A673 (cell line): Measurements from ENCODE around the gene TMPO.
"Not testable (repeated sequence)": the region's sequence is repeated elsewhere in the genome, so short reads cannot be mapped to it uniquely, and the experiment has no call there.

ENCODE experiments used
- EZH2 ChIP-seq: fragments of 200-600 bp; sonication (generic); IDR thresholded peaks from 2 replicates; pipeline ENCODE4 v1.6.1; 2017; ENCODE audit warnings: borderline replicate concordance, low read depth, mild to moderate bottlenecking, mixed read lengths, antibody characterized with exemption, low read length; ENCODE audit not compliant: poor library complexity, severe bottlenecking
- TF ChIP-seq, protein P1 (sequence below): fragments of 300-800, 200-600 bp; sonication (generic); conservative IDR thresholded peaks from 2 replicates; pipeline ENCODE4 v1.5.1; 2017; ENCODE audit warnings: low read depth, mild to moderate bottlenecking, antibody characterized with exemption, low read length, moderate library complexity, mixed read lengths

DNA sequence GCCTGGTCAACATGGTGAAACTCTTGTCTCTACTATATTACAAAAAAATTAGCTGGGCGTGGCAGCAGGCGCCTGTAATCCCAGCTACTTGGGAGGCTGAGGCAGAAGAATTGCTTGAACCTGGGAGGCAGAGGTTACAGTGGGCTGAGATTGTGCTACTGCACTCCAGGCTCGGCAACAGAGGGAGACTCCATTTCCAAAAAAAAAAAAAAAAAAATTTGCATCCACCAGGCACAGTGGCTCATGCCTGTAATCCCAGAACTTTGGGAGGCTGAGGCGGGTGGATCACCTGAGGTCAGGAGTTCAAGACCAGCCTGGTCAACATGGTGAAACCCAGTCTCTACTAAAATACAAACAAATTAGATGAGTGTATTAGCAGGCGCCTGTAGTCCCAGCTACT is 3.6 kb upstream of the TMPO start:
- TF ChIP-seq, protein P1, sequence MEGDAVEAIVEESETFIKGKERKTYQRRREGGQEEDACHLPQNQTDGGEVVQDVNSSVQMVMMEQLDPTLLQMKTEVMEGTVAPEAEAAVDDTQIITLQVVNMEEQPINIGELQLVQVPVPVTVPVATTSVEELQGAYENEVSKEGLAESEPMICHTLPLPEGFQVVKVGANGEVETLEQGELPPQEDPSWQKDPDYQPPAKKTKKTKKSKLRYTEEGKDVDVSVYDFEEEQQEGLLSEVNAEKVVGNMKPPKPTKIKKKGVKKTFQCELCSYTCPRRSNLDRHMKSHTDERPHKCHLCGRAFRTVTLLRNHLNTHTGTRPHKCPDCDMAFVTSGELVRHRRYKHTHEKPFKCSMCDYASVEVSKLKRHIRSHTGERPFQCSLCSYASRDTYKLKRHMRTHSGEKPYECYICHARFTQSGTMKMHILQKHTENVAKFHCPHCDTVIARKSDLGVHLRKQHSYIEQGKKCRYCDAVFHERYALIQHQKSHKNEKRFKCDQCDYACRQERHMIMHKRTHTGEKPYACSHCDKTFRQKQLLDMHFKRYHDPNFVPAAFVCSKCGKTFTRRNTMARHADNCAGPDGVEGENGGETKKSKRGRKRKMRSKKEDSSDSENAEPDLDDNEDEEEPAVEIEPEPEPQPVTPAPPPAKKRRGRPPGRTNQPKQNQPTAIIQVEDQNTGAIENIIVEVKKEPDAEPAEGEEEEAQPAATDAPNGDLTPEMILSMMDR, result not testable (repeated sequence)
- not testable (repeated sequence) for TF ChIP-seq EZH2
